Stimulated activated CD8-positive, alpha-beta memory T cell treated with anti-CD3 and anti-CD28 coated beads, Interleukin-4, amount 100 ng/mL, for 24 hours (primary cell): ENCODE measurements around the gene GCK.
"Not testable (repeated sequence)": the region's sequence is repeated elsewhere in the genome, so short reads cannot be mapped to it uniquely, and the experiment has no call there.

Experiments
- DNase-seq: peaks from one replicate; pipeline ENCODE4 v3.0.0-alpha.2; 2020; ENCODE audit warnings: low read depth

The GCK gene

DNA sequence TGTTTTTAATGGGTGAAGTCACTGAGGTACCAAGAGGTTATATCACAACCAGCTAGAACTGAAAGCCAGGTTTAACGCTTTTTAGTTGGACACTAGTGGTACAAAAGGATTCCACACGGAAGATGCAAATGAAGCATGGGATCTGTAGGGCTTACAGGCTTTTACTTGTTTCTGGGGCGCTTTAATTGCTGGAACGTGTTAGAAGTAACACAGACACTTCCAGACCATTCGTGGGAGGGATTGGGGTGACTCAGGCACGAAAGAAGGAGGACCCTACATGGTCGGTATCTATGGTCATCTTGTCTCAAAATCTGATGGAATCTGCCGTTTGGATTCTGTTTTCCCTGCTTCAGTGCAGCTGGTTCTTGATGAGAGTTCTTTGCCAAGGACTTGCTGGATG lies 12.6 kb upstream of the GCK start:
- DNase-seq = no peak

DNA sequence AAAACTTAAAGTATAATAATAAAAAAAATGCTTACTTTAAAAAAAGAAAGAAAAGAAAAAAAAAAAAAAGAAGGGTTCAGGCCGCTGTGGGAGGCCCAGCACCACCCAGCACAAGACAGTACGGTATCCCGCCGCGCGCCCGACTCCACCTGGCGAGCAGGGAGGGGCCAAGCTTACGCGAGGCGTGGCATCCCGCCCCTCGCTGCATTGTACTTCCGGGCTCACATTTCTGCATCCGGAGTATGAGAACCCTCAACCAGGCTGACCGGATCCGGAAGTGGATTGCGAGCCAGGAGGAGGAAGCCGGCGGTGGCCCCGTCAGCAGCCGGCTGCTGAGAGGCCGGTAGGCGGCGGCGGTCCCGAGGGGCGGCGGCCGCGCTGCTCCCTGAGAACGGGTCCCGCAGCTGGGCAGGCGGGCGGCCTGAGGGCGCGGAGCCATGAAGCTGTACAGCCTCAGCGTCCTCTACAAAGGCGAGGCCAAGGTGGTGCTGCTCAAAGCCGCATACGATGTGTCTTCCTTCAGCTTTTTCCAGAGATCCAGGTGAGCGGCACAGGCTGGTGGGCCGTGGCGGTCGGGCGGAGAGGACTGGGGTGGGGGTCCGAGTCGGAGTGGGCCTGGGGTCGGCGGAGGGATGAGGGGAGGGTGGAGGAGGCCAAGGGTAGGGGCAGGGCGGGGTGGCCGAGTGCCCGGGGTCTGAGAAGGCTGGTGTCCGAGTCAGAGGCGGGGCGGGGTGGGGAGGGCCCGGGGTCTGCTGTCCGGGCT lies 11.6 kb upstream of the GCK start, which contains the start of gene YKT6:
YKT6 (plus strand) TSS at position 280 of the 763 bp plus-strand sequence; CDS start at position 438, 158 bp downstream.
- DNase-seq = peak; percentile 89

DNA sequence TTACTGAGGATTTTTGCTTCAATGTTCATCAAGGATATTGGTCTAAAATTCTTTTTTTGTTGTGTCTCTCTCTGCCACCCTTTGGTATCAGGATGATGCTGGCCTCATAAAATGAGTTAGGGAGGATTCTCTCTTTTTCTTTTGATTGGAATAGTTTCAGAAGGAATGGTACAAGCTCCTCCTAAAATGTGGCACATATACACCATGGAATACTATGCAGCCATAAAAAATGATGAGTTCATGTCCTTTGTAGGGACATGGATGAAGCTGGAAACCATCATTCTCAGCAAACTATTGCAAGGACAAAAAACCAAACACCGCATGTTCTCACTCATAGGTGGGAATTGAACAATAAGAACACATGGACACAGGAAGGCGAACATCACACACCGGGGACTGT lies 10.9 kb upstream of the GCK start:
- not testable (repeated sequence) for DNase-seq

DNA sequence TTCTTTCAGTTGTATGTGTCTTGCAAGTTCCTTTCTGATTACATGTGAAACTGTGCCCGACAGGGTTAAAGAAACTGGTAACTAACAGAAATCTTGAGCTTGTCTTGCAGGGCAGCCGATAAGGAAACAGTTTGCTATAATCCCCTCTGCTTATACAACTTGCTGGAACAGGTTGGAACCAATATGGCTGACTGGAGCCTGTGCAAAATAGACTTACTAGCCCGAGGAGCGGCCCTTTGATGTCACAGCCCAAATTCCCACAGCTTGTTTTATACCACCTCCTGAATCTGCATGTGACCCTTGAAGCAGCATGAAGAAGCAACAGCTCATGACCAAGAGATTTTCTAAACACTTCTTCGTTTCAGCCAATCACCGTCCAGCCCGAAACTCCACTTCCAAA lies 8.2 kb upstream of the GCK start:
- no peak for DNase-seq

- no peak for DNase-seq
Measured at GRCh38 chr7:44196450-44196872, 7.2 kb upstream of the GCK start.

GRCh38 chr7:44195889-44196288 lies 6.7 kb upstream of the GCK start:
- DNase-seq = no peak

DNA sequence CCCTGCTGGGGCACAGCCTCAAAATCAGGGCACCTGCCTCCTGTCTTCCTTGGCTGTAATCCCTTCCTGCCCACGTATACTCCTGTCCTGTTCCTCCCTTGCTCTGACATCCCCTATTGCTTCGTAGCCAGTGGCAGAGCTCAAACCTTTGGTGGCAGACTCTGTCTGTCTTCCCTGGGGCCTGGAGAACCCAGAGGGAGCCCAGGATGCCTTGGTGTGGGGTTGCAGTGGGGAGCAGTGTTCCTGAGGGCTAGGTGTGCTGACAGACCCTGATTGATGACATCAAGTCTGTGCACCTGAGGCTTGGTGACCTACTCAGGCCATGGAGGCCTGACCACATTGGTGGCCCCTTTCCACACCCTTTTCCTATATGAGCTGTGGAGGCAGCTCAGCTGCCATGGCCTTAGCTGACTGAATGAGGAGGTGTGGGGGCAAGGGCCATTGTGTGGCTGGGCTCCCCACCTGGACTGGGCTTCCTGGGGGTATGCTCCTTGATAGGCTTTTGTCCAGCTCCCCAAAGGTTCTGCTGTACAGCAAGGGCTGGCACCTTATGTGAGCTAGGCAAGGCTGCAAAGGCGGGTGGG lies 5.4 kb upstream of the GCK start:
- DNase-seq = no peak

- peak; percentile 37 for DNase-seq
Measured at GRCh38 chr7:44194069-44194468, 4.8 kb upstream of the GCK start.

DNA sequence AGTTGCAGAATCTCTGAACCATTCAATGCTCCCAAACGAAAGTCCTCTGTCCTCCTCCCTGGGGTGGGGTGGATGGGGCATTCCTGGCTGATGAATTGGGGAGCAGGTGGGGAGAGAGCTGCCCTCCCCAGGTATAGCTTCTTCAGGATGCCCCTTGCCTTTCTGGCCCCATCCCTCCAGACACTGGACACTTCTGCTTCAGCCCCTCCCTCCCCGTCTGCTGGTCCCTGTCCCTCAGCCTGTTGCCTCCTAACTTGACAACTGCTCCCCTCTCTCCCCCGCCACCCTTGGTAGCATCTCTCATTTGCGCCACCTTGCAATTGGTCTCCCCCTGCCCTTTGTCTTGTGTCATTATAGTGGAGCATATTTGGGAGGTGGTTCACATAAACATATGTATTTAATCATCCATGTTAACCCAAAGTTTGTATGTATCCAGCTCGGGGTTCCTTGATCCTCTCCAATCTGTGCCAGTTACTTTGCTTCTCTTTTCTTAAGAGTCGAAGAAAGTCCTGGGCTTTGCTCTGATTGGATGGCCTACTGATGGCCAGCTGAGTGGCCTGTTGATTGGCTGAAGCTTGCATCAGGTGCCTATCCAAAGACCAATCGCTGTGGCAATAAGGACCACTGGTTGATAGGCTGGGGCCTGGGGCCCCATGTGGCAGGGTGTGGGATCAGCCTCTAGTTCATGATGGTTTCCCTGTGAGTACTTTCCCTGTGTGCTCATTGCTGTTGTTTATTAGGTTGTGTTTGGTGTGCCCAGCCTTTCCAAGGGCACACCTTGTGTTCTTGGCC lies 4.0 kb upstream of the GCK start:
- no peak for DNase-seq

GRCh38 chr7:44191171-44191570 lies 1.9 kb upstream of the GCK start:
- no peak for DNase-seq

- DNase-seq = no peak
Measured at GRCh38 chr7:44189993-44190872, 994 bp upstream of the GCK start.

DNA sequence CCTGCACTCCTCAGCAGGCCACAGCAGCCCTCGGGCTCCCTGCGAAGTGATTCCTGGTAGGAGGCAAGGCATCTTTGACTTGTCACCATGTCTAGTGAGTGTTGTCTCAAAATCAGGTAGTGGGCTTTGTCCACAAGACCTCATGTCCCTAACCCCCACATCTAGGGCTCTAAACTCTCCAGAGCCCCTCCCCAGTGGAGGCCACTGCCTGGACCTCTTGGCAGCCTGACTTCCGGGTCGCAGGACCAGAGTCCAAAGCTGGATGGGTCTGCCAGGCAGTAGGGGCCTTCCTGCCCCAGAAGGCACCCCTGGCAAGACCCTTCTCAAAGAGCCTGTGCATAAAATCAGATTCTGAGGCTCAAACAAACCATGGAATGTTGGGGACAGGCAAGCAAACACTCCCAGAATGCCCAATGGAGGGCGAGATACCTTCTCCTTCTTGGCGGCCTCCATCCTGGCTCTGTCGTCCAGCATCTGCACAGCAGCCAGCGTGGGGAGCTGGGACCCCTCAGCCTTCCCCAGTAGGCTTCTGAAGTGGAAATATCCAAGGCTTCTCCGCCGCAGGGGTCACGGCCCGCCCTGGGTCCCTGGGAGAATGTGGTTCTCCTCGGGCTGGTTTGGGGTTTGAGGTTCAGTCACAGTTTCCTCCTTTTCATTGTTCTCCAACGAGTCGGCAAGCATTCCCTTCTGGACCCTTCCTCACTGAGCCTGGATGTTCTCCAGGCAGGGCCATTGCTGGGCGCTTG lies 586 bp downstream of the GCK start:
- no peak for DNase-seq

DNA sequence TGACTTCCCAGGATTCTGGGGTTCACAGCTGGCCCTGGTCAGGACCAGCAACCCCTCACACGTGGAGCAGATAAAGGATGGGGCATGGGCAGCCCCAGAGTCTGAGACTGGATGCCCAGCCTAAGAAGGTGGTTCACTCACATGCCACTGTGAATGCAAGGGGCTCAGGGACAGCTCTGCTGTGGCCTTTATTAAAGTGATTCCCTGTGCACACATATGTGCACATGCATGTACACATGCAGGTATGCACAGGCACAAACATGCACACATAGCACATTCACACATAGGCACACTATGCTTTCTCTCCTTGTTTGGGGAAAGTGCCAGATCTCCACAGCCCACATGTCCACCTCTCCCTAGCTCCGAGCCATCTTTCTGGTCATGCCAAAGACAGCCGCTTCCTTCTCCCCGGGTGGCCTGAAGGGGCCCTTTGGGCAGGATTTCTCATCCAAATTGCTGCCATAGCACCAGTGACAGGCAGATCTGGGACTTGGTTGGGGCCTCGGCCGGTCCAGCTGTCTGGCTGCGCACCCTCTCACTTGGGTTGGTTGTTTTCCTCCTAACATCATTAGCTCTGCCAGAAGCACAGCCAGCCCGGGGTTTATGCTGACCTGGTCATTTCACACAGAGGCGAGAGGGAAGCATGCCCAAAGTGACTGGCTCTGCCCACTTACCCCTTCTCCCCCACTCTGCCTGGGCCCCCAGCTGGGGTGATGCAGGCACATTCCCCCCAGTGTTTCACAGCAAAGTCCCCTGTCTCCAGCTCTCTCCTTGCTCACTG lies 1.4 kb downstream of the GCK start:
- DNase-seq = no peak

- DNase-seq = no peak
Measured at GRCh38 chr7:44186736-44187135, 2.5 kb downstream of the GCK start.

DNA sequence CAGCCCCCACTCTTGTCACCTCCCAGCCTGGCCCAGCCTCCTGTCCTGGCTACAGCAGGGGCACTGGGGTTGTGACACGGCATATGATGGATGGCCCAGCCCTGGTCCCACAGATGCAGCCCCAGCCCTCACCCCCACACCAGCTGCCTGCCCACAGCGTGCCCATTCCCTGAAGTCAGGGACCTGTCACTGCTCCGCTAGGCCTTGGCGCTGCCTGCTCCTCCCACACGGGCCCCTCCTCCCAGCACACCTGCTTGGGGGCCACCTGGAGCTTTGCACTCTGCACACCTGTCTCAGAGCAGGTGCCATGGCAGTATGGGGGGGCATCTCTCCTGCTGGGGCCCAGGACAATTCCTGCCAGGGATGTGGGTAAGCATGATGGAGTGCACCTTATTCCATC lies 3.5 kb downstream of the GCK start:
- DNase-seq = no peak

- DNase-seq = no peak
Measured at GRCh38 chr7:44184873-44185446, 4.3 kb downstream of the GCK start.

- DNase-seq = no peak
Measured at GRCh38 chr7:44184206-44184872, 4.9 kb downstream of the GCK start.

DNA sequence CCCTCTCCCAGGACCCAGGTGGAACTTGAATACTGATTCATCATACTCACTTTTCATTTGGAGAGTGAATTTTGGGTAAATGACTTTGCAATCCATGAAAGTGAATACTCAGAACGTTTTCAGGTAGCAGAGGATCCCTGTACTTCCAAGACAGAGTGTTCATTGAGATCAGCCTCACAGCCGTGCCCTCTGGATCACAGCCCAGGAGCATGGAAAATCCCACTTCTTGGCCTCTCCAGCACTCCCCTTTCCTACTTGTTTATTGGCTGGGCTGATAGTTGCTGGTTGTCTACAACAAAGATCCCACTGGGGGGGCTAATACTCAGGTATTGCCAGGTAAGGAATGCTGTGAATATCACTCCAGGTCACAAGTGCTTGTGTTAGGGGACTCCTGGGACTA lies 5.9 kb downstream of the GCK start:
- DNase-seq = no peak

DNA sequence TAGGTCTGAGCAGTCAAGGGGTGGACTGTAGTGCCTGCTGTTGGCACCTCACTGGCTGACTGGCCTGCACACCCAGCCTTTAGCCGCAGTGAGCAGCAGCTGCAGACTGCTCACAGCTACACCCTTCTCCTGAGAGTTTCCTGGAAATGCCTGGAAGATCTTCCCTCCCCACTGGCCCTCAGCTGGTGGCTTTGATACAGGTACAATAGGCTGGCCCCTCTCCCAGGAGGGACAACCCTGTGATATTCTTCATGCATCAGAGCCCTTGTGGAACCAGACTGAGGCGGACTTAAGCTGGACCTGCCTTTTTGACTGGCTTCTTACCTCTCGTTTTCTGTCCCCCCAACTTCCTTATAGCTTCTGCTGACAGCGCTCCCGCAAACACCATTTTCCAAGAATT lies 6.4 kb downstream of the GCK start:
- DNase-seq = no peak

DNA sequence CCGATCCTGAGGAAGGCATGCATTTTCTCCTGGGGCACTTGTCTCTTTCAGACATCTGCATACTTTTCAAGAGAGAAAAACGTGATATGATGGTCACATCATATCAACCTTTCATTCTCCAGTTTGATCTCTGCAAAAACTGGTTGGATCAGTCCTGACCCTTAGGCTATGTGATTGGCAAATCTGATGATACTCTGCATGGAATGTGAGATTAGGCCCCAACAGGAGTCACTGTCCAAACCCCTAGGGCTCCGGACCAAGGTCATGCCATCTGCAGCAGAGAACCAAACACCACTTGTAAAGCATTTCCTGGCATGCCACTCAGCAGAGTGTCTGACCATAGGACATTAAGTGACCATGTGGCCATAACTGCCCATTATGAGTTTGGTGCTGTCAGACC lies 8.6 kb downstream of the GCK start:
- DNase-seq = no peak
